ENCODE results near the gene DZANK1.
"Not testable (repeated sequence)": the region's sequence is repeated elsewhere in the genome, so short reads cannot be mapped to it uniquely, and the experiment has no call there.

Gene DZANK1

DNA sequence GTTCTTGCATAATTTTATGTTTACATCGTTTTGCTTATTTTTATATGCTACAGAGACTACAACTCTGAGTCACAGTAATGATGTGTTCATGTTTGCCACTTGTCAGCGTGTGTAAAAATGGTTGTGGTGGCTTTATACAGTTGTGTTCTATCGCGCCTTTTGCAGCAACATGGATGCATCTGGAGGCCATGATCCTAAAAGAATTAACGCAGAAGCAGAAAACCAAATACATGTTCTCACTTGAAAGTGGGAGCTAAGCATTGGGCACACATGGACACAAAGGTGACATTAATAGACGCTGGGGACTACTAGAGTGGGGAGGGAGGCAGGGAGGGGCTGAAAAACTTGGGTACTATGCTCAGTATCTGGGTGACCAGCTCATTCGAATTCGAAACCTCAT lies 39.9 kb upstream of the DZANK1 start:
- TF ChIP-seq, protein P1, sequence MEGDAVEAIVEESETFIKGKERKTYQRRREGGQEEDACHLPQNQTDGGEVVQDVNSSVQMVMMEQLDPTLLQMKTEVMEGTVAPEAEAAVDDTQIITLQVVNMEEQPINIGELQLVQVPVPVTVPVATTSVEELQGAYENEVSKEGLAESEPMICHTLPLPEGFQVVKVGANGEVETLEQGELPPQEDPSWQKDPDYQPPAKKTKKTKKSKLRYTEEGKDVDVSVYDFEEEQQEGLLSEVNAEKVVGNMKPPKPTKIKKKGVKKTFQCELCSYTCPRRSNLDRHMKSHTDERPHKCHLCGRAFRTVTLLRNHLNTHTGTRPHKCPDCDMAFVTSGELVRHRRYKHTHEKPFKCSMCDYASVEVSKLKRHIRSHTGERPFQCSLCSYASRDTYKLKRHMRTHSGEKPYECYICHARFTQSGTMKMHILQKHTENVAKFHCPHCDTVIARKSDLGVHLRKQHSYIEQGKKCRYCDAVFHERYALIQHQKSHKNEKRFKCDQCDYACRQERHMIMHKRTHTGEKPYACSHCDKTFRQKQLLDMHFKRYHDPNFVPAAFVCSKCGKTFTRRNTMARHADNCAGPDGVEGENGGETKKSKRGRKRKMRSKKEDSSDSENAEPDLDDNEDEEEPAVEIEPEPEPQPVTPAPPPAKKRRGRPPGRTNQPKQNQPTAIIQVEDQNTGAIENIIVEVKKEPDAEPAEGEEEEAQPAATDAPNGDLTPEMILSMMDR (IDR thresholded peaks at IDR 0.05; ENCODE audit: low read depth, low read length), result no peak
- peak overlapping the region; percentile 71 for H3K4me3 ChIP-seq (ENCODE audit: low read depth, low read length)

DNA sequence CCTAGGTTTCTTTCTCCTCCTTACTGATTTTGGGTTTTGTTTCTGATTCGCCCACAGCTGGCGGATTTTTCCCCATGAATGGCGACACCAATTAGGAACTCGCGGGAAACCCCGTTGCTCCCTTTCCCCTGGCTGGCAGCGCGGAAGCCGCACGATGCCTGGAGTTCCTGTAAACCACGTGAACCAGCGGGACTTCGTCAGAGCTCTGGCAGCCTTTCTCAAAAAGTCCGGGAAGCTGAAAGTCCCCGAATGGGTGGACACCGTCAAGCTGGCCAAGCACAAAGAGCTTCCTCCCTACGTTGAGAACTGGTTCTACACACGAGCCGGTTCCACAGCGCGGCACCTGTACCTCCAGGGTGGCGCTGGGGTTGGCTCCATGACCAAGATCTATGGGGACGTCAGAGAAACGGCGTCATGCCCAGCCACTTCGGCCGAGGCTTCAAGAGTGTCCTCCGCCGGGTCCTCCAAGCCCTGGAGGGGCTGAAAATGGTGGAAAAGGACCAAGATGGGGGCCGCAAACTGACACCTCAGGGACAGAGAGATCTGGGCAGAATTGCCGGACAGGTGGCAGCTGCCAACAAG lies 37.7 kb upstream of the DZANK1 start:
- no peak overlapping the region for H3K4me3 ChIP-seq (ENCODE audit: low read depth, low read length)
- TF ChIP-seq, protein P1 (IDR thresholded peaks at IDR 0.05; ENCODE audit: low read depth, low read length), result no peak

DNA sequence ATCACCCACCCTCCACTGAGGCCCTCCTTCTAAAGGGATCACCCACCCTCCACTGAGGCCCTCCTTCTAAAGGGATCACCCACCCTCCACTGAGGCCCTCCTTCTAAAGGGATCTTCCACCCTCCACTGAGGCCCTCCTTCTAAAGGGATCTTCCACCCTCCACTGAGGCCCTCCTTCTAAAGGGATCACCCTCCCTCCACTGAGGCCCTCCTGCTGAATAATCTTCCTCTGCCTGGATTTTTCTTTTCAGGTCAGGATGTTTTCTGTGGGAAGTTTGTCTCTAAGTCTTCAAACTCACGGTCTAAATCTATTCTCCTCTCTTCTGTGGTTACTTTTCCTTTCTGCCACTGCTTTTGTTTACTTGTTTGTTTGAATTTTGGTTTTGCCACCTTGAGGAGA lies 34.8 kb upstream of the DZANK1 start:
- not testable (repeated sequence) for H3K4me3 ChIP-seq (ENCODE audit: low read depth, low read length)

DNA sequence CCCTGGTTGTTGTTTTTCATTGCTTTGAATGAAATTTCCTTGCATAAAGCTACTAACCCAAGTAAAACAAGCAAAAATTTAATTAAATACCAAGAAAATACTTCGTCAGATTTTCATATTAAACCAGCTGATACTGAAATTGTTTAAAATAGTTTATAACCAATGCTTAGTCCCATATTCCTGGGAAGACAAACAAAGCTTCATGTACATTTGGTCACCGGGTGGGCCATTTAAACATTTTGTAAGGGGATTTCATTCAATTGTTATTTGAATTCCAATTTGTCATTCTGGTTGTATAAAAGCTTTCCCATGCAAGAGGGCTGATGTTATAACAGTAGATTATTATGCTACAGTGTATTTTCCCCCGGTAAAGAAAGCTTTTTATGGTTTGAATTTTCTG lies 30.8 kb upstream of the DZANK1 start:
- H3K4me3 ChIP-seq (ENCODE audit: low read depth, low read length), result no peak overlapping the region
- TF ChIP-seq, protein P1 (IDR thresholded peaks at IDR 0.05; ENCODE audit: low read depth, low read length), result no peak

DNA sequence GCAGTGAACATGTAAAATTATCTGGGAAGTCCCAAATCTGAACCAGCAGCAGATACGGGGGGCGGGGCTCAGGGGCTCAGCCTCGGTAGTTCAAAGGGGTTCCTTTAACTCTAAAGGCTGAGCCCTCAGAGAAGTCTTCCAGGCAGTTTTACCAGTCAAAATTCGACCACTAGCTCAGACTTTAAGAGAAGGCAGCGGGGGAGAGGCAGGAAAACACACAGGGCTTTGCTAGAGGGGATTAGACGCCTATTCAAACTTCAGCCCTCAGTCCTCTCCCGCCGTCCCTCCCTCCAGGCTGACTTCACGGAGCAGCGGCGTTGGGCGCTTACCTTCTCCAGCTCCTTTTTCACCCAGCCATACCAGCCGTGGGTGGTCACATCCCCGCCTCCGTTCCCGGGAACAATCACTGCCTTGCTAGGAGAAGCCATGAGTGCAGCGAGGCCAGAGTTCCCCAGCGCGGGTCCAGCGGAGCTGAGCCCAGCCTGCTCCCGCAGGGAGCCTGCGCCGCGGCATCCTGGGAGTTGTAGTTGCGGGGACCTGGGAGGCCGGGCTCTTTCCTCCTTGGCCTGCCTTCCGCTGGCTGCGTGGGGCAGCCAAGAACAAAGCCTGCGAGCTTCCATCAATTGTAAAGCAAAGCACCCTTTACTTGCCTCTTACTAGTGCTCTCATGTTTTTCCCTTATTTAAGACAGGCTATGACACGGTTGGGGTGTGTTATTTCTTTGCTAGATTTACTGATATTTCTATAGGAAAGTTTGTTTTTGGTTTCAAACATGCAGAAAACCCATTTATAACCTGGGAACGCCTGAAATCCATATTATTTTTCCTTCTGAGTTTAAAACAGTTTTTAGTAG lies 30.1 kb upstream of the DZANK1 start, which contains the start of gene RBBP9:
Gene RBBP9, minus strand, starts transcription at position 486 of the 853 bp plus-strand sequence. Its CDS starts 58 bp downstream, at position 428.
- TF ChIP-seq, protein P1 (IDR thresholded peaks at IDR 0.05; ENCODE audit: low read depth, low read length), result no peak
- peak within 1 kb of the TSS; percentile 78 for H3K4me3 ChIP-seq (ENCODE audit: low read depth, low read length)

DNA sequence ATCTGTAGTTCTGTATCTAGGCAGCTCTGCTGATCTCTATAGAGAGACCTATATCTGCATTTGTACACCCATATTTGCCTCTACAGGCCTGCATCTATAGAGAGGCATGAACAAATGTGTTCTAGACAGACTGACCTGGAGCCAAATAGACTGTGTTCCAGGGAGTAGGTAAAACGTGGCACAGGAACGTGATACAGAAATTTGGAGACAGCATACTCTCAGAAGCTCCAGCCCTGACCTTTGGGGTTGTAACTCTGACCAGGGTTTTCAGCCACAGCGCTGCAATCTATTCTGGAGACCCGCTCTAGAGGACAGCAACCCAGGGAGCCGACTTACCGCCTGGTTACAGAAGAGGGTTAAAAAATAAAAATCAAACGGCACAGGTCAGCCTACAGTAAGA lies 29.2 kb upstream of the DZANK1 start:
- TF ChIP-seq, protein P1 (IDR thresholded peaks at IDR 0.05; ENCODE audit: low read depth, low read length), result no peak
- peak overlapping the region; percentile 78 for H3K4me3 ChIP-seq (ENCODE audit: low read depth, low read length)

DNA sequence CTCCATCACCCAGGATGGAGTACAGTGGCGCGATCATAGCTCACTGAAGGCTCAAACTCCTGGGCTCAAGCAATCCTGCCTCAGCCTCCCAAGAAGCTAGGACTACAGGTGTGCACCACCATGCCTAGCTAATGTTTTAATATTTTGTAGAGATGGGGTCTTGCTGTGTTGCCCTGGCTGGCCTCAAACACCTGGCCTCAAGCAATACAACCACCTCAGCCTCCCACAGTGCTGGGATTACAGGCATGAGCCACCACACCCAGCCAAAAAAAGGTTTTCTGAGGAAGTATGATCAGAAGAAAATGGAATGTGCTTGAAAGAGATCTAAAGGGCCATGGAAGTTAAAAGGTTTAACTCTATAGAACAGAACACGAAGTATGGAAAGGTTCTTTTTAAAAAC lies 21.5 kb upstream of the DZANK1 start:
- no peak overlapping the region for H3K4me3 ChIP-seq (ENCODE audit: low read depth, low read length)
- TF ChIP-seq, protein P1 (IDR thresholded peaks at IDR 0.05; ENCODE audit: low read depth, low read length), result no peak
